ENCODE results near the gene GALNT8. TPM values are rescaled to one million over a fixed set of nuclear protein-coding genes. Genes with fewer than 3 reads are reported as not detected.

GALNT8 gene, protein sequence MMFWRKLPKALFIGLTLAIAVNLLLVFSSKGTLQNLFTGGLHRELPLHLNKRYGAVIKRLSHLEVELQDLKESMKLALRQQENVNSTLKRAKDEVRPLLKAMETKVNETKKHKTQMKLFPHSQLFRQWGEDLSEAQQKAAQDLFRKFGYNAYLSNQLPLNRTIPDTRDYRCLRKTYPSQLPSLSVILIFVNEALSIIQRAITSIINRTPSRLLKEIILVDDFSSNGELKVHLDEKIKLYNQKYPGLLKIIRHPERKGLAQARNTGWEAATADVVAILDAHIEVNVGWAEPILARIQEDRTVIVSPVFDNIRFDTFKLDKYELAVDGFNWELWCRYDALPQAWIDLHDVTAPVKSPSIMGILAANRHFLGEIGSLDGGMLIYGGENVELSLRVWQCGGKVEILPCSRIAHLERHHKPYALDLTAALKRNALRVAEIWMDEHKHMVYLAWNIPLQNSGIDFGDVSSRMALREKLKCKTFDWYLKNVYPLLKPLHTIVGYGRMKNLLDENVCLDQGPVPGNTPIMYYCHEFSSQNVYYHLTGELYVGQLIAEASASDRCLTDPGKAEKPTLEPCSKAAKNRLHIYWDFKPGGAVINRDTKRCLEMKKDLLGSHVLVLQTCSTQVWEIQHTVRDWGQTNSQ
- not detected for polyA plus RNA-seq (2012; ENCODE audit: insufficient read length, low read depth)

DNA sequence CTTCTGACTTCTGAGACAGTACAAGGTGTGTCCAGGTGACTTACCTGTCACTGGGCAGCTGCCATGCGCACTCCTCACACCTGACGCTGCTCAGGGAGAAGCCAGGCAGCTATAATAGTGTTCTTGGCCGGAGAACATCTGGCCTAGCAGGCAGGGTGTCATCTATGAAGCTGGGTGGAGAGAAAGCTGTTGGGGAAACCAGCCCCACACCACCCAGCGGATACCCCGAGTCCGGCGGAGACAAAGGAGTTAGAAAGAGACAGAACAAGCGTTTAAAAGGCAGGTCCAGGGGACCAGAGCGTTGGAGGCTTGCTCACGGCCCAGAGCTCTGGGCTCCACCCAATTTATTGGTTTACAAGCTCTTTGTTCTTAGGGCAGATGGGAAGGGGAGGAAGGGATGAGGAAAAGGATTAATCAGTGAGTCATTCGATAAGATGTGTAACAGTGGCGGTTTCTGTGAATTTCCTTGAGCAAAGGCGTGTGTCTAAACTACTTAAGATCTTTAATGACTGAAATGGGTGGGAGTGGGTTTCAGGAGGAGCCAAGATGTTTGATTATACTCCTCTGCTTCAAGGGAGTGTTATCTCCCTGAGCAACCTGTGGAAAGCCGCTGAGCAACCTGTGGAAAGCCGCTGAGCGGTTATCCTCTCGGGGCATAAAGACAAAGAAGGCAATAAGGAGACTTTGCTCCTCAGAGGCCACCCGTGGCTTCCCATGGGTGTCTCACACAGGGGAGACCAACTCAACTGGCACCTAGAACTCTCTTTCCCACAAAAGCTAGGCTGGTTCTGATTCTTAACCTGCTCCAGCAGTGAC lies at the start of gene GALNT8:
Gene GALNT8, plus strand, starts transcription at position 580 of the 816 bp plus-strand sequence. CDS start 278 bp downstream, outside the sequence.
- TF ChIP-seq FOXP2 (optimal IDR thresholded peaks at IDR 0.05; ENCODE audit: borderline replicate concordance, extremely low read depth, extremely low read length, insufficient read depth) (no peak), TAF1 (IDR thresholded peaks at IDR 0.05; ENCODE audit: borderline replicate concordance, insufficient read depth, low read length) (no peak), POLR2AphosphoS5 (IDR thresholded peaks at IDR 0.05; ENCODE audit: low read depth, low read length) (no peak), SIN3A (IDR thresholded peaks at IDR 0.05; ENCODE audit: borderline replicate concordance, insufficient read depth, low read length) (no peak)
- TF ChIP-seq, protein P1, sequence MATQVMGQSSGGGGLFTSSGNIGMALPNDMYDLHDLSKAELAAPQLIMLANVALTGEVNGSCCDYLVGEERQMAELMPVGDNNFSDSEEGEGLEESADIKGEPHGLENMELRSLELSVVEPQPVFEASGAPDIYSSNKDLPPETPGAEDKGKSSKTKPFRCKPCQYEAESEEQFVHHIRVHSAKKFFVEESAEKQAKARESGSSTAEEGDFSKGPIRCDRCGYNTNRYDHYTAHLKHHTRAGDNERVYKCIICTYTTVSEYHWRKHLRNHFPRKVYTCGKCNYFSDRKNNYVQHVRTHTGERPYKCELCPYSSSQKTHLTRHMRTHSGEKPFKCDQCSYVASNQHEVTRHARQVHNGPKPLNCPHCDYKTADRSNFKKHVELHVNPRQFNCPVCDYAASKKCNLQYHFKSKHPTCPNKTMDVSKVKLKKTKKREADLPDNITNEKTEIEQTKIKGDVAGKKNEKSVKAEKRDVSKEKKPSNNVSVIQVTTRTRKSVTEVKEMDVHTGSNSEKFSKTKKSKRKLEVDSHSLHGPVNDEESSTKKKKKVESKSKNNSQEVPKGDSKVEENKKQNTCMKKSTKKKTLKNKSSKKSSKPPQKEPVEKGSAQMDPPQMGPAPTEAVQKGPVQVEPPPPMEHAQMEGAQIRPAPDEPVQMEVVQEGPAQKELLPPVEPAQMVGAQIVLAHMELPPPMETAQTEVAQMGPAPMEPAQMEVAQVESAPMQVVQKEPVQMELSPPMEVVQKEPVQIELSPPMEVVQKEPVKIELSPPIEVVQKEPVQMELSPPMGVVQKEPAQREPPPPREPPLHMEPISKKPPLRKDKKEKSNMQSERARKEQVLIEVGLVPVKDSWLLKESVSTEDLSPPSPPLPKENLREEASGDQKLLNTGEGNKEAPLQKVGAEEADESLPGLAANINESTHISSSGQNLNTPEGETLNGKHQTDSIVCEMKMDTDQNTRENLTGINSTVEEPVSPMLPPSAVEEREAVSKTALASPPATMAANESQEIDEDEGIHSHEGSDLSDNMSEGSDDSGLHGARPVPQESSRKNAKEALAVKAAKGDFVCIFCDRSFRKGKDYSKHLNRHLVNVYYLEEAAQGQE (IDR thresholded peaks at IDR 0.05; ENCODE audit: insufficient read depth in 1 of 2, low read depth in 2 of 2, low read length in 2 of 2): no peak

DNA sequence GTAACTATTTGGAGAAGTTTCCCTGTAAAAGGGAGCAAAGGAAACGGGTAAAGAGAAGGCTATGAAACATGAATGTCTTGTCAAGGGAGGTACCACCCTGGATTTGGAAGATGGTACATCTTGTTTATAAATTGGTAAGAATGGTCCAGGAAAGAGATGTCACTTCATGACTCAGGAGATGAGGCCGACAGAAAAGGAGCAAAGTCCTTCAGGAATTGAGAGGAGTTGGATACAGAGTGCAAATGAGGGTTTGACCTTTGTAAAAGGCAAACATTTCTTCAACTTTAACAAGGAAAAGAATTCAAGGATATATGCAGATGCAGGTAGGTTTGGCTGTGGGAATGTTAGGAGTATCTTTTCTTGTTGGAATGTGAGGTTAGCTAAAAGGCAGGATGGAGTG lies 40.5 kb upstream of the GALNT8 start:
- no peak for TF ChIP-seq FOXP2 (optimal IDR thresholded peaks at IDR 0.05; ENCODE audit: borderline replicate concordance, extremely low read depth, extremely low read length, insufficient read depth)
- TF ChIP-seq, protein P1 (IDR thresholded peaks at IDR 0.05; ENCODE audit: insufficient read depth in 1 of 2, low read depth in 2 of 2, low read length in 2 of 2): no peak
- TF ChIP-seq TAF1 (IDR thresholded peaks at IDR 0.05; ENCODE audit: borderline replicate concordance, insufficient read depth, low read length): no peak
- no peak for TF ChIP-seq SIN3A (IDR thresholded peaks at IDR 0.05; ENCODE audit: borderline replicate concordance, insufficient read depth, low read length)
- TF ChIP-seq POLR2AphosphoS5 (IDR thresholded peaks at IDR 0.05; ENCODE audit: low read depth, low read length): no peak

DNA sequence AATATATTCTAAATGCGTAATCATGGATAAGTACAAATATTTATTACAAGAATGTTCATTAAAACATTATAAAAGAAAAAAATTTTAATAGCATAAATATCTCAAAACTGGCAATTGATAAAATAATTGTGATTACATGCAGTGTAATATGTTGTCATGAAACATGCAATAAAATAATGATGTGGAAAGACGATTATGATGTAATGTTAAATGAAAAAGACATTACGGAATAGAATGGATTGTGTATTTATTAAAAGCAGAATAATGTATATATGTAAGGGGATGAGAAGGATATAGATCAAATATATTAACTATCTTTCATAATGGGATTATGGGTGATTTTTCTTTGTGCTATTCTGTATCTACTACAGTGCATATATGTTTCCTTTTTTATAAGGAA lies 38.5 kb upstream of the GALNT8 start:
- TF ChIP-seq TAF1 (IDR thresholded peaks at IDR 0.05; ENCODE audit: borderline replicate concordance, insufficient read depth, low read length) (no peak), POLR2AphosphoS5 (IDR thresholded peaks at IDR 0.05; ENCODE audit: low read depth, low read length) (no peak), SIN3A (IDR thresholded peaks at IDR 0.05; ENCODE audit: borderline replicate concordance, insufficient read depth, low read length) (no peak), FOXP2 (optimal IDR thresholded peaks at IDR 0.05; ENCODE audit: borderline replicate concordance, extremely low read depth, extremely low read length, insufficient read depth) (no peak)
- TF ChIP-seq, protein P1 (IDR thresholded peaks at IDR 0.05; ENCODE audit: insufficient read depth in 1 of 2, low read depth in 2 of 2, low read length in 2 of 2): no peak

DNA sequence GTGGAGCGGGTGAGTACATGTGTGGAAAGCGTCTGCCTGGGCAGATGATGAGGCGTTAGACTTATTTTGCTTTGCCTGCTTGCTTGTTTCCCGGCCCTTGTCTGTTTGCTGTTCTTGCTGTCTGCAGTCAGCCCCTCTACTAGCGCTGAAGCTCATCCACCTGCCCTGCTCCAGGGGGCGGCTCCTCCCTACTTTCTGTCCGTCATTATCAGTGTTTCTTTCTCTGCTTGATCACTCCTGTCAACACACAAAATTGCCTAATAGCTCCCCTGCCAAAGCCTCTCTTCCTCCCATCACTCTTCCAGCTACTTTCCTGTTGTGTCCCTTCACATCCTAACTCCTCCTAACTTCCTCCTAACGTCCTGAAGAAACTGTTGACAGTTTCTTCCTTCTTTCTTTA lies 34.9 kb upstream of the GALNT8 start:
- no peak for TF ChIP-seq TAF1 (IDR thresholded peaks at IDR 0.05; ENCODE audit: borderline replicate concordance, insufficient read depth, low read length)
- no peak for TF ChIP-seq POLR2AphosphoS5 (IDR thresholded peaks at IDR 0.05; ENCODE audit: low read depth, low read length)
- TF ChIP-seq FOXP2 (optimal IDR thresholded peaks at IDR 0.05; ENCODE audit: borderline replicate concordance, extremely low read depth, extremely low read length, insufficient read depth): no peak

DNA sequence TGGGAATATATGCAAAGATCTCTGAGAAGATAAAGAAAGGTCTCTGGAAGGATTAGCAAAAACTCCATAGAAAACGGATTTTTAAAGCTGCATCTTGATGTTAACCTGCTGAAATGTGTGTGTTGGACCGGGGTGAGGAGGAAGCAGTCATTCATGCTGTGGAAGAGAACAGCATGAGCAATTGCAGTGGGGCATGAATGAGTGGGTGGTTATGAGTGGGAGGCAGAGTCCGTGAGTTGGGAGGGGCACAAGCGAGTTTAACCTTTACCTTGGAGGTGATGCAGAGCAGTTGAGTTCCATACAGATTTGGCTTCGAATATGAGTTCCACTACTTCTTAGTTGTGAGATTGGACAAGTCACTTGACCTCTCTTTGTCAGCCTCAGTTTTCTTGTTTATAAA lies 29.4 kb upstream of the GALNT8 start:
- TF ChIP-seq POLR2AphosphoS5 (IDR thresholded peaks at IDR 0.05; ENCODE audit: low read depth, low read length) (no peak), FOXP2 (optimal IDR thresholded peaks at IDR 0.05; ENCODE audit: borderline replicate concordance, extremely low read depth, extremely low read length, insufficient read depth) (no peak), TAF1 (IDR thresholded peaks at IDR 0.05; ENCODE audit: borderline replicate concordance, insufficient read depth, low read length) (no peak), SIN3A (IDR thresholded peaks at IDR 0.05; ENCODE audit: borderline replicate concordance, insufficient read depth, low read length) (no peak)
- TF ChIP-seq, protein P1 (IDR thresholded peaks at IDR 0.05; ENCODE audit: insufficient read depth in 1 of 2, low read depth in 2 of 2, low read length in 2 of 2): no peak

All from PFSK-1 (cell line).